Adrenal gland (tissue), 12 donors: ENCODE results near the gene SLC6A4. TPM values are rescaled to one million over a fixed set of nuclear protein-coding genes. Genes with fewer than 3 reads are reported as not detected.
"Not testable (repeated sequence)": the region's sequence is repeated elsewhere in the genome, so short reads cannot be mapped to it uniquely, and the experiment has no call there.

Experiments used
- DNase-seq, 7 donors: peaks; one replicate each; pipeline ENCODE4 v3.0.0-alpha.2; 2019 to 2020
- H3K27ac ChIP-seq, 5 donors: fragments of 200-600 bp; sonication (generic) in 4 of 5; 1 replicate in 3 of 5; 2 replicates in 2 of 5; pipeline versions ENCODE4 v1.5.1 to v1.8.0; 2016 to 2020; ENCODE audit warnings: mild to moderate bottlenecking in 1 of 5
- H3K27me3 ChIP-seq: fragments of 200-600 bp; 2 replicates; pipeline ENCODE4 v1.8.0; 2021
- H3K36me3 ChIP-seq, 2 donors: fragments of 200-600 bp; replicated peaks in 1 of 2; 1 replicate in 1 of 2; 2 replicates in 1 of 2; pipeline versions ENCODE4 v1.5.1 to v1.8.0; 2018 to 2022
- H3K4me1 ChIP-seq, 2 donors: fragments of 200-600 bp; replicated peaks in 1 of 2; 1 replicate in 1 of 2; 2 replicates in 1 of 2; pipeline versions ENCODE4 v1.5.1 to v1.8.0; 2018 to 2021
- H3K4me3 ChIP-seq, 4 donors: fragments of 200-600 bp; sonication (generic) in 3 of 4; one replicate each; pipeline ENCODE4 v1.5.1; 2016 to 2018
- H3K9me3 ChIP-seq, 3 donors: fragments of 200-600 bp; sonication (generic) in 1 of 3; replicated peaks in 1 of 3; 1 replicate in 2 of 3; 2 replicates in 1 of 3; pipeline versions ENCODE4 v1.5.1 to v1.8.0; 2016 to 2021
- CTCF ChIP-seq, 6 experiments: fragments of 450-650 bp in 4 of 6; fragments of 200-600 bp in 2 of 6; sonication (generic) in 1 of 6; IDR thresholded peaks; 1 replicate in 5 of 6; 2 replicates in 1 of 6; pipeline versions ENCODE4 v1.5.1 to v1.8.0; 2016 to 2021; ENCODE audit warnings: antibody characterized with exemption in 6 of 6, mild to moderate bottlenecking in 2 of 6, moderate library complexity in 1 of 6
- POLR2A ChIP-seq, 2 donors: fragments of 450-650 bp; IDR thresholded peaks; one replicate each; pipeline ENCODE4 v1.6.1; 2017; ENCODE audit warnings: antibody characterized with exemption in 2 of 2, mild to moderate bottlenecking in 2 of 2, moderate library complexity in 1 of 2
- WGBS, 4 donors: extraction: QIAGEN DNeasy Blood & Tissue Kit in 2 of 4; methylation state at CpG; one replicate each; pipeline versions ENCODE4 v1.1.5 to v1.1.7; 2013 to 2017; 5-methylcytosine and 5-hydroxymethylcytosine counted together
- intact Hi-C, 2 donors: fragments of 100-400 bp; cut with DNase I; formaldehyde crosslinking; loops; one replicate each; pipeline versions ENCODE4 v1.14.1 to v1.15.0; 2022 to 2023
- polyA plus RNA-seq, 3 donors: library from polyadenylated mRNA; stranded (reverse); fragments of 200-250 nt in 2 of 3; fragments of 350-450 nt in 1 of 3; fragmentation: Illumina TruSeq in 1 of 3; extraction: RNeasy Lipid Tissue Mini Kit (QIAGEN cat#74804) in 1 of 3; gene quantifications; one replicate each; pipeline ENCODE4 v1.2.3, GENCODE V29; 2013 to 2014
- total RNA-seq, 9 donors: library from RNA; depleted of rRNA in 4 of 9; stranded (reverse); fragments of >200 nt in 4 of 9; fragments of 120-200 nt in 1 of 9; fragmentation: NEBNext Ultra II Directional in 1 of 9; extraction: Animal tissue kit (Norgen Biotek cat#: 25700) in 1 of 9; gene quantifications; one replicate each; pipeline versions ENCODE4 v1.1.0 to v1.2.4, GENCODE V29; 2013 to 2023
- donor health status: healthy with polysubstance abuse.
- donor health status: Bipolar disorder and iron deficiency.
- donor health status: DM: yes; HTN: yes; CAD: no.
- donor health status: DM: no; HTN: no; CAD: no.
- donor health status: DM: no; HTN: no; CAD: no.
- donor health status: DM: yes; HTN: yes; CAD: no.

Gene SLC6A4
- total and polyA plus RNA-seq, 12 donors = 0.03 to 0.67 (median 0.17) TPM; not detected in 3

- no peak overlapping the region for H3K4me3 ChIP-seq
- H3K4me1 ChIP-seq = no peaks in the 10 kb centered on the region
- DNase-seq = no peak
- TF ChIP-seq CTCF (IDR thresholded peaks at IDR 0.05) (no peak), POLR2A (IDR thresholded peaks at IDR 0.05) (no peak)
- H3K9me3 ChIP-seq = no peaks in the 10 kb centered on the region
- H3K27me3 ChIP-seq = peaks cover 6% of the 10 kb centered on the region
- H3K36me3 ChIP-seq = no peaks in the 10 kb centered on the region
- H3K27ac ChIP-seq = no peak overlapping the region
- intact Hi-C loops = no loop called here
- 88 to 92% (median 91%) methylated on average over 7 of the region's 7 CpGs for WGBS, 4 donors
Observed at GRCh38 chr17:30209930-30210329, 25.6 kb downstream of the SLC6A4 start.

GRCh38 chr17:30208214-30208613 is 27.3 kb downstream of the SLC6A4 start:
- H3K9me3 ChIP-seq = no peaks in the 10 kb centered on the region
- intact Hi-C loops = no loop called here
- no peak overlapping the region for H3K4me3 ChIP-seq
- H3K4me1 ChIP-seq = no peaks in the 10 kb centered on the region
- H3K27me3 ChIP-seq = peaks cover 6% of the 10 kb centered on the region
- no peak overlapping the region for H3K27ac ChIP-seq
- DNase-seq = no peak
- WGBS, 4 donors = 47 to 58% (median 53%) methylated on average over 3 of the region's 3 CpGs
- H3K36me3 ChIP-seq = no peaks in the 10 kb centered on the region
- no peak for TF ChIP-seq POLR2A (IDR thresholded peaks at IDR 0.05)

- no peak overlapping the region for H3K27ac ChIP-seq
- WGBS, 4 donors = 80 to 88% (median 85%) methylated on average over 8 to 9 of the region's 9 CpGs
Observed at GRCh38 chr17:30207655-30208054, 27.8 kb downstream of the SLC6A4 start.

GRCh38 chr17:30203471-30203981 is 32.0 kb downstream of the SLC6A4 start:
- Histone ChIP-seq H3K27ac (no peak overlapping the region), H3K9me3 (no peaks in the 10 kb centered on the region), H3K27me3 (peaks cover 6% of the 10 kb centered on the region), H3K4me3 (no peak overlapping the region), H3K4me1 (no peaks in the 10 kb centered on the region), H3K36me3 (no peaks in the 10 kb centered on the region)
- WGBS, 4 donors = 69 to 85% (median 81%) methylated on average over 6 of the region's 6 CpGs
- DNase-seq = peak in 1 of 7 donors; percentile 9
- intact Hi-C loops = no loop called here
- no peak for TF ChIP-seq POLR2A (IDR thresholded peaks at IDR 0.05)

More at GRCh38 chr17:30207655-30208054, 27.8 kb downstream of the SLC6A4 start:
- Histone ChIP-seq H3K4me1 (no peaks in the 10 kb centered on the region), H3K36me3 (no peaks in the 10 kb centered on the region), H3K4me3 (no peak overlapping the region), H3K27me3 (peaks cover 6% of the 10 kb centered on the region), H3K9me3 (no peaks in the 10 kb centered on the region)
- no peak for DNase-seq
- intact Hi-C loops = no loop called here
- no peak for TF ChIP-seq POLR2A (IDR thresholded peaks at IDR 0.05)
- no peak for TF ChIP-seq CTCF (IDR thresholded peaks at IDR 0.05)

GRCh38 chr17:30200656-30201055 is 34.8 kb downstream of the SLC6A4 start:
- H3K4me1 ChIP-seq, H3K9me3 ChIP-seq, intact Hi-C loops, H3K36me3 ChIP-seq, H3K27me3 ChIP-seq, H3K4me3 ChIP-seq, H3K27ac ChIP-seq: not testable (repeated sequence)
- peak in 1 of 7 donors; percentile 25 for DNase-seq
- 85 to 97% (median 91%) methylated on average over 8 to 9 of the region's 9 CpGs for WGBS, 4 donors

- WGBS, 4 donors = 59 to 78% (median 73%) methylated on average over 10 of the region's 10 CpGs
Observed at GRCh38 chr17:30200106-30200505, 35.4 kb downstream of the SLC6A4 start.

More at GRCh38 chr17:30200106-30200505, 35.4 kb downstream of the SLC6A4 start:
- H3K36me3 ChIP-seq = no peaks in the 10 kb centered on the region
- no peak for TF ChIP-seq POLR2A (IDR thresholded peaks at IDR 0.05)
- no peak for TF ChIP-seq CTCF (IDR thresholded peaks at IDR 0.05)
- no peak overlapping the region for H3K27ac ChIP-seq
- peaks cover under 1% of the 10 kb centered on the region for H3K27me3 ChIP-seq
- intact Hi-C loops = no loop called here
- no peaks in the 10 kb centered on the region for H3K4me1 ChIP-seq
- DNase-seq = peak in 5 of 7 donors; percentile 16 to 55 (median 37)
- H3K9me3 ChIP-seq = no peaks in the 10 kb centered on the region
- H3K4me3 ChIP-seq = no peak overlapping the region
